DMS 273 (cell line): ENCODE results near the gene GSTT4.
"Not testable (repeated sequence)": the region's sequence is repeated elsewhere in the genome, so short reads cannot be mapped to it uniquely, and the experiment has no call there.

Experiments
- DNase-seq: peaks from one replicate; lab custom pipeline; 2025; ENCODE audit not compliant: unreplicated experiment; lab: John Stamatoyannopoulos, UW

Gene GSTT4

DNA sequence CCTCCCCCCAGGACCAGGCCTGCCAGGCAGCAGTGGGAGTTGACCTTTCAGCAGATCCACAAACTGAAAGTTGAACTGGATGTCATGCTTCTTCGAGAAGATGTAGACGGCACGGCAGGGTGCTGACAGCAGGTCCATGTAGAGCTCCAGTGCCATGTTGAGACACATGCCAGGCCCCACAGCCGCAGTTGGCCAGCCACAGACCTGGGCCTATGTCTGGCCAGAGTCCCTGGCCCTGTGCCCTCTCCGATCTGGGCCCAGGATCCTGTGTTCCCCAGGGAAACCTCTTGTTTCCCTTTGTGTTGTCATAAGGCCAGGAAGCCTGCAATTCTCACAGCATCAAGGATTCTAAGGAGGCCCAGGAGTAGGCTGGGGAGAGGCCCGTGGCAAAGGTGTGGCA lies at the start of gene GSTT4:
Gene GSTT4 (minus strand): TSS at position 253 of the 400 bp plus-strand sequence. CDS start 97 bp downstream, at position 156.
- DNase-seq, result no peak

- DNase-seq, result no peak
Observed at GRCh38 chr22:24054356-24054755, 49.1 kb upstream of the GSTT4 start.

- no peak for DNase-seq
Observed at GRCh38 chr22:24053481-24054226, 48.4 kb upstream of the GSTT4 start.

DNA sequence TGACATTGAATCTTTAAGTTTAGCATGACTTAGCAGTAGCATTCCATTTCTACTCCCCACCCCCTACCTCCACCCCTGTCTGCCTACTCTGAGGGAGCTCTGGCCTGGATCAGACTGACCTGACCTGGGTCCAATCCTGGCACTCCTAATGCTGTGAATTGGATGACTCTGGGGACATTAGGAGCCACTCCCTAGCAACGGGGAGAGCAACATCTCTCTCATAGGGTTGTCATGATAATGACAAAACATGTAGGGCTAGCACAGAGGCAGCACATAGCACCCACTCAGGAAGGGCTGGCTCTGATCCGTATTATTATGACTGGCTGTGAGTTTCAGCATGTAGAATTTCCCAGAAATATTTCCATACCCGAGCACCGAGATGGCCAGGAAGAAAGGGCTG lies 46.3 kb upstream of the GSTT4 start:
- no peak for DNase-seq

DNA sequence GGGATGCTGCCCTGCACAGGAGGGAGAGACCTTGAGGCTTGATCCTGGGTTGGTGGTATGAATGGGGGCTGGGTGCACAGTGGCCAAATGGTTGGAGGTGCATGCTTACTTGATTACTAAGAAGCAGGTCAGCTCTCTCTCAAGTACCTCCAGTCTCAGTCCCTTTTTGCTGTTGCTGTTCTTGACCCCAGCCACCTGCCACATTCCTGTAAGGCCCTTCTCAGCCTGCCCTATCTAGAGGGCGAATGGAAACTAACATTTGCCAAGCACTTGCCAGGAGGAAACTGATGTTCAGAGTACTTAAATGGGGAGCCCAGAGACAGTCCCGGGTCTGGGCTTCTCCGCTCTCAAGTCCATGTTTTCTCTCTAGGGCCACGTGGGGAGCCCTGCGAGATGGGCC lies 45.8 kb upstream of the GSTT4 start:
- DNase-seq, result no peak

- DNase-seq, result no peak
Observed at GRCh38 chr22:24049978-24050377, 44.7 kb upstream of the GSTT4 start.

DNA sequence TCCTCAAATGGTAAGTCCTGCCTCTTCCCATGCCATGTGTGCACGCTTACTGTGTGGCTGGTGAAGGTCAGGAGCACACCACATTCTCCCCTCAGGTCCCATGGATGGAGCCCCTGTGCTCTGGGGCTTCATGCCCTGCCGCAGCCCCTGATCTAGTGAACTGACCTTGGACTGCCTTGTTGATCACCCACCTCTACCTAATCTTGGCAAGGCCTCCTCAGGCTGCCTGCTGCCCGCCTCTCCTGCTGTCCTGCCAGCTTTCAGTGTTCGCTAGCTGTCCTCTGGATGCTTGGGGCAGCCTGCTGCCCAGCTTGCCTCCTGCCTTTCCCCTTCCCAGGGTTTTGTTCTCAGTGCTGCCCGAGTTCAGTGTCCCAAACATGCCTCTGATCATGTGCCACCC lies 44.0 kb upstream of the GSTT4 start:
- DNase-seq, result no peak

GRCh38 chr22:24046024-24046423 lies 40.8 kb upstream of the GSTT4 start:
- no peak for DNase-seq

- DNase-seq, result no peak
Observed at GRCh38 chr22:24043958-24044357, 38.7 kb upstream of the GSTT4 start.

- DNase-seq, result not testable (repeated sequence)
Observed at GRCh38 chr22:24043465-24043864, 38.2 kb upstream of the GSTT4 start.

DNA sequence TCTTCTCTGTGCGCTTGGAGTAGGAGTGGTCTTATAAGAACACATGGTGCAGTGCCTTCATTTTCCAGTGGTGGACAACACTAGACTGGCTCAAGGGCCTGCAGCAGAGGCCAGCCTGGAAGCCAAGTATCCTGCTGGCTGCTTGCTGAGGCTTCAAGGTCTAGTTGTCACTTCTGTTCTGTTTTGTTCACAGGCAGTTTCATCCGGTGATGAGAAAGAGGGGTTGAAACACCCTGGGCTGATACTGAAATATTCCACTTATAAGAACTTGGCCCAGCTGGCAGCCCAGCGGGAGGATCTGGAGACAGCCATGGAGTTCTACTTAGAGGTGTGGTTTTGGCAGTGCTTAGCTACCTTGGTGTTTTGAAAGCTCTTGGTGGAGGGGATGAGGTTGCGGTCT lies 35.7 kb upstream of the GSTT4 start:
- DNase-seq, result no peak

GRCh38 chr22:24039046-24039445 lies 33.8 kb upstream of the GSTT4 start:
- no peak for DNase-seq

DNA sequence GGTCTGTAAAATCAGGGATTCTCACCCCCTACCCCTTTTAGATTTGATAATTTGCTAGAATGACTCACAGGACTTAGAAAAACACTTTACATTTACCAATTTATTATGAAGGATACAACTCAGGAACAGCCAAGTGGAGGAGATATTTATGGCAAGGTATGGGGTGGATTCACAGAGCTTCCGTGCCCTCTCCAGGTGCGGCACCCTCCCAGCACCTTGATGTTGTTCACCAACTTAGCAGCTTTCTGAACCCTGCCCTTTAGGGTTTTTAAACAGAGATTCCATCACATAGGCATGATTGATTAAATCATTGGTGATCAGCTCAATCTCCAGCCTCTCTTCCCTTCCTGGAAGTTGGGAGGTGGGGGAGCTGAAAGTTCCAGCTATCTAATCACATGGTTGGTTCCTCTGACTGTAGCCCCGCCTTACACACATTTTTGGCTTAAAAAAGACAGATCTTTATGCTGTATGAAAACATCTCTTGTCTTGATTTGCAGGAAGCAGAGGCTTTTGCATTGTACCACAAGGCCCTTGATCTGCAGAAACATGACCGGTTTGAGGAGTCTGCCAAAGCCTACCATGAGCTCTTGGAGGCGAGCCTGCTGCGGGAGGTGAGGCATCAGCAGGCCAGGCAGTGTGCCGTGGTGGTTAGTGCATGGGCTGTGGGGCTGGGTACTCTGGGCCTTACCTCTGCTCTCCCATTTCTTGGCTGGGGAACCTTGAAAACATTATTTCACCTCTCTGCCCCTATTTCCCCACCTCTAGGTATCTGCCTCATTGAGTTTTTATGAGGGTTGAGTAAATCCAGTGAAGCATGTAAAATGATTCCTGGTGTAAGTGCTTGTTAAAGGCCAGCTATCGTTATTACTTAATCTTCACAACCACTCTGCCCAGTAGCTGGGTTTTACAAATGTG lies 32.9 kb upstream of the GSTT4 start:
- no peak for DNase-seq

- no peak for DNase-seq
Observed at GRCh38 chr22:24035296-24035695, 30.0 kb upstream of the GSTT4 start.

- no peak for DNase-seq
Observed at GRCh38 chr22:24033731-24034130, 28.5 kb upstream of the GSTT4 start.

DNA sequence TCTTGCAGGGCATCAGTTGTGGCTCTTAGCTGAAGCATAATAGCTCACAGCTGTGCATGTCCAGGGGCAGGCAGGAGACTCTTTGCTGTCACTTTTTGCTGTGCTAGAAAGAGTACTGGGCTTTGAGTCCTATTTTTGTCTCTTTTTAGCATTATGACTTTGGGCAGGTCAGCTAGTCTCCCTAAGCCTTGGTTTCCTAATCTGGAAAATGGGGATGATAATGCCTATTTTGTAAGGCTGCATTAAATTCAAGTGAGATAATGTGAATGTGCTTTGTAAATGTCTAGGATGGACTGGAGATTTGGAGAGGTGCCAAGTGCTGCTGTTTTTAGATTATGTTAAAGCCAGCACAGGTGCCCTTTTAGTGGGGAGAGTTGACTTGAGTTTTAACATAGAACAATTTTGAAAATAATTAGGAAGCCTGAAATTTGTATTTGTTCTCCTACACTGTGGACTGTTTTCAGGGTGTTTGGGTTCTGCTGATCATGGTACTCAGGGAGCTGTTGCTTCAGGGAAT lies 25.0 kb upstream of the GSTT4 start:
- DNase-seq, result no peak

DNA sequence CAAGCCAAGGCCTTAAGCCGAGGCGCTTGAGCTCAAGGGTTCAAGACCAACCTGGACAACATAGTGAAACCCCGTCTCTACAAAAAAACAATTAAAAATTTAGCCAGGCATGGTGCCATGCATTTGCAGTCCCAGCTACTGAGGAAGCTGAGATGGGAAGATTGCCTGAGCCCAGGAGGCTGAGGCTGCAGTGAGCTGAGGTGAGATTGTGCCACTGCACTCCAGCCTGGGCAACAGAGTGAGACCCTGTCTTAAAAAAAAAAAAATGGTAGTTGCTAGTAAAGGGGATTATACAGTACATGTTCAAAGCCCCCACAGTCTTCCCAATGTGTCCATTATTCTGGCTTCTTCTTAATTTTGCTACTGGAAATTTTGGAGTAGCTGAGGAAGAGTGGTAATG lies 24.1 kb upstream of the GSTT4 start:
- no peak for DNase-seq

- DNase-seq, result no peak
Observed at GRCh38 chr22:24028533-24028932, 23.3 kb upstream of the GSTT4 start.

- no peak for DNase-seq
Observed at GRCh38 chr22:24027991-24028390, 22.7 kb upstream of the GSTT4 start.

DNA sequence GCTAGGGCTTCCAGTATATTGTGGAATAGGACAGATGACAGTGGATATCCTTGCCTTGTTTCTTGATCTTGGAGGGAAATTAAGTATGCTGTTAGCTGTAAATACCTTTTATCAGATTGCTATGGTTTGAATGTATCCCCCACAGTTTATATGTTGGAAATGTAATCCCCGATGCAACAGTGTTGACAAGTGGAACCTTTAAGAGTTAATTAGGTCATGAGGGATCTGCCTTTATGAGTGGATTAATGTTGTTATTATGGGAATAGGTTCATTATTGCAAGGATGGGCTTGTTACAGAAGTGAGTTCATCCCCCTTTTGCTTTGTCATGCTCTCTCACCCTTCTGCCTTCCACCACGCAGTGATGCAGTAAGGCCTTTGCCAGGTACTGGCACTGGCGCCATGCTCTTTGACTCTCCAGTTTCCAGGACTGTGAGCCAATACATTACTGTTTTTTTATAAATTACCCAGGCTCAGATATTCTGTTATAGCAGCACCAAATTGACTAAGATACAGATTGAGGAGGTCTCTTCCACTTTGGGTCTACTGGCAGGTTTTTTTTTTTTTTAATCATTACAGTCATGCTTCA lies 22.2 kb upstream of the GSTT4 start:
- DNase-seq, result no peak

GRCh38 chr22:24026733-24027132 lies 21.5 kb upstream of the GSTT4 start:
- no peak for DNase-seq

GRCh38 chr22:24026056-24026455 lies 20.8 kb upstream of the GSTT4 start:
- DNase-seq, result no peak
